SU-DHL-6 (cell line): ENCODE measurements around the gene OR2A7.
"Not testable (repeated sequence)": the region's sequence is repeated elsewhere in the genome, so short reads cannot be mapped to it uniquely, and the experiment has no call there.

ENCODE experiments used
- H2AFZ ChIP-seq: fragments of 200-600 bp; sonication (generic); 2 replicates; pipeline ENCODE4 v1.6.1; 2014; ENCODE audit warnings: low read depth, mild to moderate bottlenecking, moderate library complexity, mixed read lengths, antibody characterized with exemption, low read length; ENCODE audit not compliant: severe bottlenecking
- H3F3A ChIP-seq: fragments of 200-600 bp; shearing (Covaris generic); 2 replicates; pipeline ENCODE4 v1.6.0; 2016; ENCODE audit warnings: antibody characterized with exemption, mild to moderate bottlenecking; ENCODE audit not compliant: insufficient read depth
- H3K27ac ChIP-seq: fragments of 200-600 bp; sonication (generic); 2 replicates; pipeline ENCODE4 v1.5.1; 2016; ENCODE audit warnings: low read depth, mild to moderate bottlenecking, low read length, moderate library complexity, mixed read lengths
- H3K27me3 ChIP-seq: fragments of 200-600 bp; sonication (generic), shearing (Covaris generic); 2 replicates; pipeline ENCODE4 v1.6.0; 2014; ENCODE audit warnings: mild to moderate bottlenecking, low read length
- H3K36me3 ChIP-seq: fragments of 200-600 bp; sonication (generic); 2 replicates; pipeline ENCODE4 v1.6.1; 2014; ENCODE audit warnings: mild to moderate bottlenecking, low read length, mixed read lengths
- H3K4me2 ChIP-seq: fragments of 300-600, 200-600 bp; shearing (Covaris generic), sonication (generic); 2 replicates; pipeline ENCODE4 v1.6.0; 2014; ENCODE audit warnings: low read length, low read depth, mild to moderate bottlenecking; ENCODE audit not compliant: poor library complexity, severe bottlenecking
- H3K4me3 ChIP-seq: fragments of 200-600 bp; sonication (generic); 2 replicates; pipeline ENCODE4 v1.5.1; 2014; ENCODE audit warnings: antibody characterized with exemption, low read length, mild to moderate bottlenecking, mixed read lengths; ENCODE audit not compliant: insufficient read depth, poor library complexity, severe bottlenecking
- H3K79me2 ChIP-seq: fragments of 200-600 bp; sonication (generic); 2 replicates; pipeline ENCODE4 v1.6.1; 2014; ENCODE audit warnings: mild to moderate bottlenecking, low read length, moderate library complexity; ENCODE audit not compliant: insufficient read depth
- H3K9ac ChIP-seq: fragments of 200-600 bp; sonication (generic); 2 replicates; pipeline ENCODE4 v1.7.0; 2014; ENCODE audit warnings: mild to moderate bottlenecking, low read length
- H3K9me2 ChIP-seq: fragments of 200-600 bp; sonication (generic); replicated peaks from 2 replicates; pipeline ENCODE4 v1.6.1; 2014; ENCODE audit warnings: low read length; ENCODE audit not compliant: insufficient read depth
- H3K9me3 ChIP-seq: fragments of 200-600 bp; sonication (generic); 2 replicates; pipeline ENCODE4 v1.6.1; 2014; ENCODE audit warnings: low read length, mixed read lengths; ENCODE audit not compliant: insufficient read depth
- H4K20me1 ChIP-seq: fragments of 200-600 bp; sonication (generic); 2 replicates; pipeline ENCODE4 v1.6.1; 2014; ENCODE audit warnings: low read depth, mild to moderate bottlenecking, antibody characterized with exemption, low read length, moderate library complexity, mixed read lengths
- CTCF ChIP-seq: fragments of 200-600 bp; sonication (generic); IDR thresholded peaks from one replicate; pipeline ENCODE4 v1.5.1; 2017; ENCODE audit warnings: antibody characterized with exemption, mild to moderate bottlenecking, low read length, moderate library complexity; ENCODE audit not compliant: insufficient read depth, poor library complexity, severe bottlenecking
- EZH2phosphoT487 ChIP-seq: fragments of 200-600 bp; sonication (generic), shearing (Covaris generic); conservative IDR thresholded peaks from 2 replicates; pipeline ENCODE4 v1.6.1; 2018; ENCODE audit warnings: mild to moderate bottlenecking, antibody characterized with exemption, low read length, moderate library complexity, mixed read lengths

The OR2A7 gene

GRCh38 chr7:144275281-144275680 lies 10.7 kb upstream of the OR2A7 start:
- H4K20me1 ChIP-seq, H3K9me3 ChIP-seq, H3K9ac ChIP-seq: not testable (repeated sequence)

DNA sequence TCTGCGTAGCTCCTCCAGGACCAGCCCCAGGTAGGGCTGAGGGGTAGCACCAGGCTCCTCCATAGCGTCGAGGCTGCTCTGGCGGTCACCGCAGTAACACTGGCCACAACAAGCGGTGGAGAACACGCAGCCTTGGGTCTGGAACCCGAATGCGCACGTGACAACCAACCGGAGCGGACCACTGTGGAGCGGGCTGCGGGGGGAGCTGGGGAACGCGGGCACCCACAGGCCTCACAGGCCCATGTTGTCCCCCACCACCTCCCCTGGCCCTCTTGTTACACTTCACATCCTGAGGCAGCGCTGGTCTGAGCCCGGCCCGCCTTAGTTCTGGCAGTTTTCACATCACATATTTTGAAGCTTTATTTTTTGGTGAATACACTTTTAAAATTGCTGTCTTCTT lies 4.6 kb upstream of the OR2A7 start, which contains the start of gene CTAGE8:
CTAGE8 (minus strand) TSS at position 101 of the 400 bp plus-strand sequence; CDS start at position 63, 38 bp downstream.
- H3K27ac ChIP-seq, H4K20me1 ChIP-seq, H3K4me2 ChIP-seq, H3K9me3 ChIP-seq, H3F3A ChIP-seq, H2AFZ ChIP-seq, H3K36me3 ChIP-seq, H3K9ac ChIP-seq, H3K4me3 ChIP-seq, H3K27me3 ChIP-seq, H3K9me2 ChIP-seq, H3K79me2 ChIP-seq: not testable (repeated sequence)

More at GRCh38 chr7:144275281-144275680, 10.7 kb upstream of the OR2A7 start:
- not testable (repeated sequence) for H3K27ac ChIP-seq, H3K9me2 ChIP-seq, H3K27me3 ChIP-seq, H3K4me3 ChIP-seq, H3K36me3 ChIP-seq, H2AFZ ChIP-seq, H3K4me2 ChIP-seq, H3F3A ChIP-seq, H3K79me2 ChIP-seq

DNA sequence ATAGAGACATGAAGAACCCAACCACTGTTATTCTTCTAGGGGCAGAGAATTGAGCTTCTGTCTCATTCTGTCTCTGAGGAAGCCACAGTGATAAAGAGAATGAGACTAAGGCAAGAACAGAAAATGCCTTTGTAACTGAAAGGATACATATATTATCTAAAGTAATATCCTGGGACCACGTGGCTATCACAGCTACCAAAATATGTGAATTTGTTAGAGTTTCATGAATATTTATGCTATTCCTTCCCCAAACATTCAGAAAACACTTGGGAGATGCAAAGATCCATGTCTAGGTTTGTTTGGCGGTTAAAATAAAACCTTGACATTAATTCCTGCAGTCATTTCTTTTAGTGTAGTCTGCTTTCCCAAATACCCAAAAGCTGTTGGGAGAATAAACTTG lies 2.5 kb downstream of the OR2A7 start:
- H3F3A ChIP-seq, H3K9ac ChIP-seq, H3K9me2 ChIP-seq, H3K79me2 ChIP-seq, H3K36me3 ChIP-seq, H3K9me3 ChIP-seq, H3K27me3 ChIP-seq, H3K4me3 ChIP-seq, H4K20me1 ChIP-seq, H3K27ac ChIP-seq, H3K4me2 ChIP-seq, H2AFZ ChIP-seq: not testable (repeated sequence)

GRCh38 chr7:144259067-144259466 lies 5.5 kb downstream of the OR2A7 start:
- H3K9me2 ChIP-seq, H3K27ac ChIP-seq, H3K9ac ChIP-seq, H2AFZ ChIP-seq, H3K27me3 ChIP-seq, H3K9me3 ChIP-seq, H4K20me1 ChIP-seq, H3F3A ChIP-seq, H3K36me3 ChIP-seq, H3K4me3 ChIP-seq, H3K4me2 ChIP-seq, H3K79me2 ChIP-seq: not testable (repeated sequence)

DNA sequence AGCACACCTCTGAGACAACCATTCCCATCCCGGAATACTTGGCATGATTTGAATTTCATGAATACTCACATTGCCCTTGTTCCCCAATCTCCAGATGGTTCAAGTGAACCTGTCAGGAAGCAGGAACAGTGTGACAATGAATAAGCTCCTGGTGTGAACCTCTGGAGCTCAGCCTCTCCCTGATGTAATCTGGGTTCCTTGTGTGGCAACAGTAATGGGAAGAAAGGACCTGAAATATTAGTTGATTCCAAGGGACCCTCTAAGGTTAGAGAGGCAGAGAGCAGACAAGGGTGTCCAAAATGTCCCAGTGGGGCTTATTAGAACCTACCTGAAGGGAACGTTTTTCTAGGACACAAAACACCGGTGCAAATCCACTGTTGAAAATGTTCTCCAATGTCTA lies 8.5 kb downstream of the OR2A7 start:
- Histone ChIP-seq H3F3A (no peaks in the 10 kb centered on the region), H3K4me3 (no peak overlapping the region), H4K20me1 (0 out of 2 replicates have a peak, but pooled peaks cover 4% of the 10 kb centered on the region), H3K9me3 (no peaks in the 10 kb centered on the region), H3K9me2 (no peaks in the 10 kb centered on the region), H3K4me2 (no peak overlapping the region), H3K27me3 (no peaks in the 10 kb centered on the region), H3K79me2 (no peaks in the 10 kb centered on the region), H3K9ac (no peak overlapping the region), H3K36me3 (no peaks in the 10 kb centered on the region), H2AFZ (no peak overlapping the region), H3K27ac (no peak overlapping the region)
- TF ChIP-seq CTCF: no peak
- no peak for TF ChIP-seq EZH2phosphoT487
